ENCODE data around the gene FAM193A. TPM values are rescaled to one million over a fixed set of nuclear protein-coding genes. Genes with fewer than 3 reads are reported as not detected.

The FAM193A gene
- total and polyA plus RNA-seq, 5 experiments from 2014 or later: 1.5 to 48.6 (median 4.3) TPM

GRCh38 chr4:2647403-2648158 is 111.1 kb downstream of the FAM193A start:
- no peak for ATAC-seq
- H3K9me3 Mint-ChIP-seq: no peaks in the 10 kb centered on the region
- no peak for DNase-seq
- H3K4me1 Mint-ChIP-seq: peaks cover 13 to 24% (median 17%) of the 10 kb centered on the region in 4 donors
- H3K4me3 Mint-ChIP-seq: no peak overlapping the region
- peaks cover 0 to 87% (median 17%) of the 10 kb centered on the region in 3 donors for H3K36me3 Mint-ChIP-seq
- POLR2A ChIA-PET: no interaction called here
- H3K27me3 Mint-ChIP-seq: no peaks in the 10 kb centered on the region
- H3K27ac Mint-ChIP-seq: peak overlapping the region in 1 of 10 donors; percentile 19

GRCh38 chr4:2648159-2648814 is 111.8 kb downstream of the FAM193A start:
- Mint-ChIP-seq H3K4me3 (no peak overlapping the region), H3K27me3 (no peaks in the 10 kb centered on the region), H3K4me1 (peaks cover 16 to 27% (median 22%) of the 10 kb centered on the region in 4 donors), H3K9me3 (no peaks in the 10 kb centered on the region), H3K27ac (peak overlapping the region in 3 of 10 donors; percentile 19 to 78 (median 28)), H3K36me3 (peaks cover 0 to 82% (median 15%) of the 10 kb centered on the region in 3 donors)
- ATAC-seq: no peak
- POLR2A ChIA-PET: no interaction called here
- DNase-seq: no peak

GRCh38 chr4:2649604-2650114 is 113.2 kb downstream of the FAM193A start:
- ATAC-seq (no peak), DNase-seq (no peak)
- POLR2A ChIA-PET: no interaction called here
- no peak overlapping the region for H3K4me3 Mint-ChIP-seq
- H3K27me3 Mint-ChIP-seq: no peaks in the 10 kb centered on the region
- peaks cover 16 to 31% (median 22%) of the 10 kb centered on the region in 4 donors for H3K4me1 Mint-ChIP-seq
- peaks cover 0 to 77% (median 15%) of the 10 kb centered on the region in 3 donors for H3K36me3 Mint-ChIP-seq
- no peaks in the 10 kb centered on the region for H3K9me3 Mint-ChIP-seq
- peak overlapping the region in 1 of 10 donors; percentile 56 for H3K27ac Mint-ChIP-seq

- ATAC-seq (no peak), DNase-seq (no peak)
- no peaks in the 10 kb centered on the region for H3K9me3 Mint-ChIP-seq
- H3K4me1 Mint-ChIP-seq: peaks cover 14 to 31% (median 22%) of the 10 kb centered on the region in 4 donors
- no peaks in the 10 kb centered on the region for H3K27me3 Mint-ChIP-seq
- POLR2A ChIA-PET: no interaction called here
- peak overlapping the region in 2 of 10 donors; percentile 7 to 59 for H3K27ac Mint-ChIP-seq
- H3K36me3 Mint-ChIP-seq: peaks cover 0 to 73% (median 15%) of the 10 kb centered on the region in 3 donors
- no peak overlapping the region for H3K4me3 Mint-ChIP-seq
Measured at GRCh38 chr4:2650276-2650675, 113.8 kb downstream of the FAM193A start.

- H3K4me3 Mint-ChIP-seq: peak overlapping the region in 8 of 10 donors; percentile 1 to 68 (median 46)
- H3K27me3 Mint-ChIP-seq: no peaks in the 10 kb centered on the region
- peak overlapping the region in 9 of 10 donors; percentile 78 to 89 (median 81) for H3K27ac Mint-ChIP-seq
- POLR2A ChIA-PET: no interaction called here
- ATAC-seq: no peak
- H3K9me3 Mint-ChIP-seq: no peaks in the 10 kb centered on the region
- peaks cover 0 to 72% (median 13%) of the 10 kb centered on the region in 3 donors for H3K36me3 Mint-ChIP-seq
- DNase-seq: no peak
- H3K4me1 Mint-ChIP-seq: peaks cover 14 to 31% (median 22%) of the 10 kb centered on the region in 4 donors
Measured at GRCh38 chr4:2651546-2651945, 115.1 kb downstream of the FAM193A start.

- peak overlapping the region in 9 of 10 donors; percentile 22 to 68 (median 52) for H3K4me3 Mint-ChIP-seq
Measured at GRCh38 chr4:2651998-2652397, 115.6 kb downstream of the FAM193A start.

GRCh38 chr4:2652415-2653160 is 116.1 kb downstream of the FAM193A start:
- no peaks in the 10 kb centered on the region for H3K27me3 Mint-ChIP-seq
- H3K36me3 Mint-ChIP-seq: peaks cover 0 to 67% (median 10%) of the 10 kb centered on the region in 3 donors
- no peaks in the 10 kb centered on the region for H3K9me3 Mint-ChIP-seq
- peak overlapping the region in 7 of 10 donors; percentile 17 to 56 (median 38) for H3K4me3 Mint-ChIP-seq
- no peak for DNase-seq
- H3K4me1 Mint-ChIP-seq: peaks cover 14 to 31% (median 22%) of the 10 kb centered on the region in 4 donors
- H3K27ac Mint-ChIP-seq: peak overlapping the region; percentile 71 to 89 (median 81)
- ATAC-seq: peak; percentile 17 to 63
- POLR2A ChIA-PET: no interaction called here

More at GRCh38 chr4:2651998-2652397, 115.6 kb downstream of the FAM193A start:
- ATAC-seq (peak in 1 of 2 donors; percentile 50), DNase-seq (no peak)
- Mint-ChIP-seq H3K27ac (peak overlapping the region; percentile 71 to 89 (median 81)), H3K27me3 (no peaks in the 10 kb centered on the region), H3K9me3 (no peaks in the 10 kb centered on the region), H3K36me3 (peaks cover 0 to 67% (median 11%) of the 10 kb centered on the region in 3 donors), H3K4me1 (peaks cover 14 to 31% (median 22%) of the 10 kb centered on the region in 4 donors)
- POLR2A ChIA-PET: no interaction called here

GRCh38 chr4:2660596-2661211 is 124.3 kb downstream of the FAM193A start:
- H3K27me3 Mint-ChIP-seq: no peaks in the 10 kb centered on the region
- H3K4me1 Mint-ChIP-seq: peaks cover 0 to 6% (median 5%) of the 10 kb centered on the region in 4 donors
- ATAC-seq (no peak), DNase-seq (no peak)
- no peak overlapping the region for H3K4me3 Mint-ChIP-seq
- H3K27ac Mint-ChIP-seq: peak overlapping the region in 2 of 10 donors; percentile 17 to 24
- peaks cover 5 to 87% (median 36%) of the 10 kb centered on the region in 3 donors for H3K36me3 Mint-ChIP-seq
- POLR2A ChIA-PET: no interaction called here
- no peaks in the 10 kb centered on the region for H3K9me3 Mint-ChIP-seq

GRCh38 chr4:2662598-2662997 is 126.2 kb downstream of the FAM193A start:
- Mint-ChIP-seq H3K4me1 (peaks cover 11 to 25% (median 20%) of the 10 kb centered on the region in 4 donors), H3K27me3 (no peaks in the 10 kb centered on the region), H3K9me3 (no peaks in the 10 kb centered on the region), H3K36me3 (peaks cover 5 to 86% (median 35%) of the 10 kb centered on the region in 3 donors), H3K4me3 (no peak overlapping the region), H3K27ac (peak overlapping the region in 1 of 10 donors; percentile 42)
- POLR2A ChIA-PET: no interaction called here
- DNase-seq: no peak
- ATAC-seq: no peak

- POLR2A ChIA-PET: no interaction called here
- Mint-ChIP-seq H3K27ac (peak overlapping the region in 2 of 10 donors; percentile 5 to 18), H3K4me1 (peaks cover 11 to 28% (median 22%) of the 10 kb centered on the region in 4 donors), H3K36me3 (peaks cover 5 to 81% (median 33%) of the 10 kb centered on the region in 3 donors), H3K9me3 (no peaks in the 10 kb centered on the region), H3K27me3 (no peaks in the 10 kb centered on the region), H3K4me3 (no peak overlapping the region)
- ATAC-seq: no peak
- no peak for DNase-seq
Measured at GRCh38 chr4:2663275-2663674, 126.8 kb downstream of the FAM193A start.

GRCh38 chr4:2666722-2667247 is 130.3 kb downstream of the FAM193A start:
- ATAC-seq: no peak
- Mint-ChIP-seq H3K36me3 (peaks cover 5 to 76% (median 22%) of the 10 kb centered on the region in 3 donors), H3K27me3 (no peaks in the 10 kb centered on the region), H3K4me3 (peak overlapping the region in 8 of 10 donors; percentile 31 to 79 (median 66)), H3K4me1 (peaks cover 11 to 45% (median 29%) of the 10 kb centered on the region in 4 donors), H3K27ac (peak overlapping the region; percentile 60 to 91 (median 78)), H3K9me3 (no peaks in the 10 kb centered on the region)
- no peak for DNase-seq
- POLR2A ChIA-PET: no interaction called here

Measured in naive thymus-derived CD8-positive, alpha-beta T cell (primary cell).